H1 (cell line): ENCODE measurements around the gene COMMD1. TPM values are rescaled to one million over a fixed set of nuclear protein-coding genes. Genes with fewer than 3 reads are reported as not detected.

Source experiments
- BCL11A ChIP-seq, 2 experiments: IDR thresholded peaks; one replicate each; pipeline ENCODE4 v1.6.1; 2011; ENCODE audit warnings: low read depth in 2 of 2, low read length in 2 of 2, mild to moderate bottlenecking in 2 of 2
- CBX5 ChIP-seq: fragments of 300-800, 300-1000 bp; sonication (generic); IDR thresholded peaks from 2 replicates; pipeline ENCODE4 v1.7.1; 2016; ENCODE audit warnings: antibody characterized with exemption, low read length, low read depth
- CHD7 ChIP-seq: fragments of 300-600 bp; sonication (generic); IDR thresholded peaks from 2 replicates; pipeline ENCODE4 v1.7.1; 2012; ENCODE audit warnings: low read length, moderate library complexity, mild to moderate bottlenecking, inconsistent platforms; ENCODE audit not compliant: insufficient replicate concordance
- EZH2 ChIP-seq: fragments of 200-600 bp; sonication (generic); IDR thresholded peaks from 2 replicates; pipeline ENCODE4 v1.7.1; 2012; ENCODE audit warnings: low read depth, mild to moderate bottlenecking, moderate library complexity, low read length, inconsistent platforms; ENCODE audit not compliant: severe bottlenecking
- KDM4A ChIP-seq: IDR thresholded peaks from one replicate; pipeline ENCODE4 v1.7.1; 2012; ENCODE audit warnings: low read depth, mild to moderate bottlenecking, moderate library complexity, low read length, inconsistent platforms; ENCODE audit not compliant: severe bottlenecking
- MAFK ChIP-seq: IDR thresholded peaks from 2 replicates; pipeline ENCODE4 v1.6.1; 2012; ENCODE audit warnings: low read depth, mild to moderate bottlenecking, improper control_type of control experiment, low read length
- RAD21 ChIP-seq, 2 experiments: IDR thresholded peaks in 1 of 2; conservative IDR thresholded peaks in 1 of 2; 2 replicates each; pipeline ENCODE4 v1.6.1; 2011; ENCODE audit warnings: low read depth in 2 of 2, low read length in 2 of 2, improper control_type of control experiment in 1 of 2, inconsistent platforms in 1 of 2, mild to moderate bottlenecking in 1 of 2, moderate library complexity in 1 of 2
- SUZ12 ChIP-seq: fragments of 200-600 bp; sonication (generic); IDR thresholded peaks from 2 replicates; pipeline ENCODE4 v1.6.1; 2012; ENCODE audit warnings: mild to moderate bottlenecking, inconsistent platforms, low read length, moderate library complexity, mixed read lengths
- polyA plus RNA-seq, 7 experiments: library from polyadenylated mRNA; depleted of rRNA in 3 of 7; stranded (reverse) in 5 of 7; unstranded in 2 of 7; fragments of >200 nt in 5 of 7; fragments of 200-250 nt in 2 of 7; gene quantifications; 1 replicate in 5 of 7; 2 replicates in 1 of 7; 4 replicates in 1 of 7; pipeline versions ENCODE4 v1.2.1 to v1.2.3, GENCODE V29; 2011 to 2013; ENCODE audit warnings: missing spikeins in 2 of 7, mixed read lengths in 2 of 7
- total RNA-seq: library from RNA; stranded (reverse); fragmentation: NEBNext Ultra II Directional; extraction: Animal tissue kit (Norgen Biotek cat#: 25700); gene quantifications from 2 replicates; pipeline ENCODE4 v1.2.1, GENCODE V29; 2021

Gene COMMD1
- total and polyA plus RNA-seq, 2 of the 8 experiments (the other 6 are each of a cell fraction or from before 2014, with no cell fraction given), result 23.5 to 28.3 TPM

DNA sequence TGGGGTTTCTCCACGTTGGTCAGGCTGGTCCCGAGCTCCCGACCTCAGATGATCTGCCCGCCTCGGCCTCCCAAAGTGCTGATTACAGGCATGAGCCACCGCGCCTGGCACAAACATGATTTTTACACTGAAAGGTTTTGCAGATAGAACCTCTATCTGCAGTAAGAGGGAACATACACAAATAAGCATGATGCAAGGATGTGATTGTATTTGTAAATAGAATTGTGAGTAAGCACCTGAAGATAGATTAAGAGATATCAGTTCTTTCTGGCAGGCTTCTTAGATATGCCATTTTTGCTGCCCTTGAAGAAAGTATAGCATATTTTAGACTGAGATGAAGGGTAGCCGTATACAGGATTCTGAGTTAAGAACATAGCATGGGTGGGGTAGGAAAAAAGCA, 3.6 kb downstream of the COMMD1 start (continued):
- no peak for TF ChIP-seq CHD7
- TF ChIP-seq RAD21 (IDR thresholded peaks at IDR 0.05 in 1 of 2, conservative IDR thresholded peaks at IDR 0.05 in 1 of 2; ENCODE audit: low read depth in 2 of 2, low read length in 2 of 2), result no peak
- TF ChIP-seq SUZ12, result no peak
- no peak for TF ChIP-seq BCL11A (IDR thresholded peaks at IDR 0.05; ENCODE audit: low read depth in 2 of 2, low read length in 2 of 2)
- no peak for TF ChIP-seq MAFK
- TF ChIP-seq KDM4A, result no peak
- TF ChIP-seq CBX5, result no peak
- TF ChIP-seq EZH2, result no peak
